GM12872 (cell line): ENCODE measurements around the gene VEGFC.

Experiments
- CTCF ChIP-seq: IDR thresholded peaks from 3 replicates; pipeline ENCODE4 v1.5.1; 2011; ENCODE audit warnings: low read depth, mild to moderate bottlenecking, low read length, moderate library complexity; ENCODE audit not compliant: insufficient read depth

Gene VEGFC

GRCh38 chr4:176676901-176677300 lies 115.8 kb downstream of the VEGFC start:
- no peak for TF ChIP-seq CTCF

- TF ChIP-seq CTCF: no peak
Measured at GRCh38 chr4:176675810-176676209, 116.9 kb downstream of the VEGFC start.

GRCh38 chr4:176671532-176671931 lies 121.2 kb downstream of the VEGFC start:
- no peak for TF ChIP-seq CTCF

- no peak for TF ChIP-seq CTCF
Measured at GRCh38 chr4:176668324-176668723, 124.4 kb downstream of the VEGFC start.

GRCh38 chr4:176664964-176665363 lies 127.8 kb downstream of the VEGFC start:
- no peak for TF ChIP-seq CTCF

GRCh38 chr4:176660561-176660960 lies 132.2 kb downstream of the VEGFC start:
- no peak for TF ChIP-seq CTCF

- TF ChIP-seq CTCF: no peak
Measured at GRCh38 chr4:176656108-176656507, 136.6 kb downstream of the VEGFC start.
